NCI-H1436 treated with DMSO at 0.1 percent for 48 hours (cell line): ENCODE results near the gene DENND11.

ENCODE experiments used
- DNase-seq: peaks from one replicate; lab custom pipeline; 2025; lab: John Stamatoyannopoulos, UW

Gene DENND11

GRCh38 chr7:141702047-141702567 lies at the start of gene DENND11:
DENND11 (minus strand) TSS chr7:141702166; CDS start chr7:141702153, 13 bp downstream.
- no peak for DNase-seq

GRCh38 chr7:141748396-141748795 lies 46.4 kb upstream of the DENND11 start:
- no peak for DNase-seq

GRCh38 chr7:141744131-141744530 lies 42.2 kb upstream of the DENND11 start:
- DNase-seq = no peak

- DNase-seq = no peak
Observed at GRCh38 chr7:141742229-141742628, 40.3 kb upstream of the DENND11 start.

GRCh38 chr7:141739250-141739649 lies 37.3 kb upstream of the DENND11 start:
- no peak for DNase-seq

- DNase-seq = no peak
Observed at GRCh38 chr7:141738592-141739013, 36.6 kb upstream of the DENND11 start.

- peak; percentile 92 for DNase-seq
Observed at GRCh38 chr7:141737836-141738591, 36.0 kb upstream of the DENND11 start, which contains the start of gene SSBP1. SSBP1 (plus strand) TSS chr7:141738358; CDS start chr7:141739167, 809 bp downstream.

GRCh38 chr7:141737118-141737835 lies 35.3 kb upstream of the DENND11 start:
- no peak for DNase-seq

GRCh38 chr7:141731476-141732149 lies 29.6 kb upstream of the DENND11 start:
- no peak for DNase-seq

- DNase-seq = no peak
Observed at GRCh38 chr7:141729020-141729419, 27.1 kb upstream of the DENND11 start.

- no peak for DNase-seq
Observed at GRCh38 chr7:141722529-141722928, 20.6 kb upstream of the DENND11 start.

- no peak for DNase-seq
Observed at GRCh38 chr7:141717450-141717849, 15.5 kb upstream of the DENND11 start.

- no peak for DNase-seq
Observed at GRCh38 chr7:141715794-141716689, 14.1 kb upstream of the DENND11 start.

- DNase-seq = no peak
Observed at GRCh38 chr7:141715018-141715417, 13.1 kb upstream of the DENND11 start.

- no peak for DNase-seq
Observed at GRCh38 chr7:141714571-141714970, 12.6 kb upstream of the DENND11 start.

- DNase-seq = no peak
Observed at GRCh38 chr7:141713890-141714289, 11.9 kb upstream of the DENND11 start.

- DNase-seq = no peak
Observed at GRCh38 chr7:141712603-141713255, 10.8 kb upstream of the DENND11 start.

- no peak for DNase-seq
Observed at GRCh38 chr7:141710301-141710700, 8.3 kb upstream of the DENND11 start.

- DNase-seq = no peak
Observed at GRCh38 chr7:141709749-141710148, 7.8 kb upstream of the DENND11 start.

- DNase-seq = no peak
Observed at GRCh38 chr7:141709318-141709717, 7.4 kb upstream of the DENND11 start.

- DNase-seq = no peak
Observed at GRCh38 chr7:141708351-141708750, 6.4 kb upstream of the DENND11 start, which contains the start of gene WEE2. WEE2 (plus strand) TSS chr7:141708353; CDS start chr7:141708759, 406 bp downstream.
